ENCODE data around the gene MAP1LC3B2. TPM values are rescaled to one million over a fixed set of nuclear protein-coding genes. Genes with fewer than 3 reads are reported as not detected.

MAP1LC3B2 gene
- total RNA-seq, 2 experiments from 2014 or later: 1.2 to 1.5 TPM

DNA sequence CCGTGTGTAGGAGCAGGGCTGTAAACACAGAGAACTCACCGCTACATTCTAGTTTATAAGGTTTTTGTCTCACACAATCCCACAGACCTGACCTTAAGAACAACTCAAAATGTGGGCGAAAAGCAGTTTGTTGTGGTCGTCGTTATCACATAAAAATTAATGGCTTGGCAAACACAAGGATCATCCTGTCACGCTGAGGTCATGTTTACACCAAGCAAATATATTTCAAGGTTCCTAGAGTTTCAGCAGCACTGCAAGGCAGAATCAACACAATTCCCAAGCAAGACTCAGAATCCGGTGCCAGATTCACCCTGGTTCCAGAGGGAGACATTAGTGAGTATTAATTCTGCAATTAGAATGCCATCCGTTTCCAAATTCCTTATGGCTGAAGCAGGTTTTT is 30.1 kb upstream of the MAP1LC3B2 start:
- no peak for DNase-seq
- CTCF ChIA-PET: no interaction called here
- no peaks in the 10 kb centered on the region for H3K36me3 Mint-ChIP-seq (ENCODE audit: low read depth)
- H3K4me3 Mint-ChIP-seq: no peak overlapping the region
- no peaks in the 10 kb centered on the region for H3K27me3 Mint-ChIP-seq (ENCODE audit: low read depth)
- H3K9me3 Mint-ChIP-seq: no peaks in the 10 kb centered on the region
- peaks cover 6% of the 10 kb centered on the region for H3K4me1 Mint-ChIP-seq (ENCODE audit: low read depth)
- H3K27ac Mint-ChIP-seq: no peak overlapping the region
- intact Hi-C loops (cut with micrococcal nuclease): no loop called here

DNA sequence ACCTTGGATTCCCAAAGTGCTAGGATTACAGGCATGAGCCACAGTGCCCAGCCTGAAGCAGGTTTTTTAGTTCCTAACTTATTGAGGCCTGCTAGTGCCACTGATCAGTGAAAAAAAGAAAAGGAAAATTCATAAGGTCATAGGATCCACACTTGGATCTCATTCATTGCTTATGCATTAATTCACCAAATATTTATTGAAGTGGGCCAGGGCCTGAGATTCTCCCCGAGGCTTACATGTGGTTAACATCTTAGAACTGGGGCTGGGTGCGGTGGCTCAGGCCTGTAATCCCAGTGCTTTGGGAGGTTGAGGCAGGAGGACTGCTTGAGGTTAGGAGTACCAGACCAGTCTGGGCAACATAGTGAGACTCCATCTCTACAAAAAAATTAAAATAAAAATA is 29.5 kb upstream of the MAP1LC3B2 start:
- H3K27me3 Mint-ChIP-seq (ENCODE audit: low read depth): no peaks in the 10 kb centered on the region
- intact Hi-C loops (cut with micrococcal nuclease): no loop called here
- CTCF ChIA-PET: no interaction called here
- peaks cover 10% of the 10 kb centered on the region for H3K4me1 Mint-ChIP-seq (ENCODE audit: low read depth)
- H3K9me3 Mint-ChIP-seq: no peaks in the 10 kb centered on the region
- H3K36me3 Mint-ChIP-seq (ENCODE audit: low read depth): no peaks in the 10 kb centered on the region
- no peak for DNase-seq
- no peak overlapping the region for H3K27ac Mint-ChIP-seq
- no peak overlapping the region for H3K4me3 Mint-ChIP-seq

GRCh38 chr12:116532428-116532827 is 26.8 kb upstream of the MAP1LC3B2 start:
- H3K4me3 Mint-ChIP-seq: peak overlapping the region; percentile 80
- H3K27me3 Mint-ChIP-seq (ENCODE audit: low read depth): no peaks in the 10 kb centered on the region
- no peak for DNase-seq
- CTCF ChIA-PET: interaction anchor here (0.6 kb wide), 1 partner anchor 59 kb away, joined by 3 read pairs; no protein-coding TSS in a partner anchor
- H3K4me1 Mint-ChIP-seq (ENCODE audit: low read depth): peaks cover 16% of the 10 kb centered on the region
- H3K9me3 Mint-ChIP-seq: no peaks in the 10 kb centered on the region
- no peaks in the 10 kb centered on the region for H3K36me3 Mint-ChIP-seq (ENCODE audit: low read depth)
- no peak overlapping the region for H3K27ac Mint-ChIP-seq
- intact Hi-C loops (cut with micrococcal nuclease): loop anchor here (2.0 kb wide), 1 partner anchor 256 kb away; the partner anchor contains the start of gene MED13L

DNA sequence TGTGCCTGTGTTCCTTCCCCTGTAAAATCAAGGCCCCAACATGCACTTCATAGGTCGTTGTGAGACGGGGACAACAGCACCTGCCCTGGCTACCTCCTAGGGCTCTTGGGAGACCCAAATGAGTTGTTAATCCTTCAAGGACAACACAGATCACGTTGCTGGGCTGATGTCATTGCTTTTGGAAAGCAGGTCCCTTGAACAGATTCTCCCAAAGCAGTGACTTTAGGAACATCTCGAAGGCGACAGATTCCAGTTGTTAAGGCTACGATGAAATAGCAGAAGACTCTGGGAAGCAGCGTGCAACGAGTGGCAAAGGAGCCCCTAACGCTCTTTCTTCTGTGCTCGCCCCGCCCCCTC is 26.2 kb upstream of the MAP1LC3B2 start:
- H3K4me3 Mint-ChIP-seq: peak overlapping the region; percentile 80
- peak; percentile 11 for DNase-seq
- H3K4me1 Mint-ChIP-seq (ENCODE audit: low read depth): peaks cover 22% of the 10 kb centered on the region
- intact Hi-C loops (cut with micrococcal nuclease): loop anchor here (1.0 to 2.0 kb wide), 3 partner anchors 26 to 256 kb away; partner anchors contain the start of genes MAP1LC3B2 and MED13L
- no peaks in the 10 kb centered on the region for H3K27me3 Mint-ChIP-seq (ENCODE audit: low read depth)
- H3K27ac Mint-ChIP-seq: no peak overlapping the region
- H3K9me3 Mint-ChIP-seq: no peaks in the 10 kb centered on the region
- CTCF ChIA-PET: interaction anchor here (0.6 kb wide), 2 partner anchors 63 to 1915 kb away, joined by 3 to 5 read pairs; no protein-coding TSS in a partner anchor
- H3K36me3 Mint-ChIP-seq (ENCODE audit: low read depth): no peaks in the 10 kb centered on the region

GRCh38 chr12:116533343-116534251 is 25.6 kb upstream of the MAP1LC3B2 start:
- Mint-ChIP-seq H3K27me3 (ENCODE audit: low read depth) (no peaks in the 10 kb centered on the region), H3K4me1 (ENCODE audit: low read depth) (peaks cover 22% of the 10 kb centered on the region), H3K9me3 (no peaks in the 10 kb centered on the region), H3K4me3 (peak overlapping the region; percentile 80), H3K27ac (no peak overlapping the region), H3K36me3 (ENCODE audit: low read depth) (no peaks in the 10 kb centered on the region)
- intact Hi-C loops (cut with micrococcal nuclease): loop anchor here (1.0 to 2.0 kb wide), 3 partner anchors 26 to 257 kb away; partner anchors contain the start of genes MAP1LC3B2 and MED13L
- CTCF ChIA-PET: interaction anchor here (0.6 kb wide), 2 partner anchors 62 to 1916 kb away, joined by 3 to 5 read pairs; no protein-coding TSS in a partner anchor
- peak; percentile 82 for DNase-seq

- intact Hi-C loops (cut with micrococcal nuclease): no loop called here
- CTCF ChIA-PET: no interaction called here
- peaks cover 22% of the 10 kb centered on the region for H3K4me1 Mint-ChIP-seq (ENCODE audit: low read depth)
- no peak for DNase-seq
- H3K4me3 Mint-ChIP-seq: peak overlapping the region; percentile 80
- no peaks in the 10 kb centered on the region for H3K36me3 Mint-ChIP-seq (ENCODE audit: low read depth)
- no peaks in the 10 kb centered on the region for H3K9me3 Mint-ChIP-seq
- H3K27me3 Mint-ChIP-seq (ENCODE audit: low read depth): no peaks in the 10 kb centered on the region
- H3K27ac Mint-ChIP-seq: no peak overlapping the region
Observed at GRCh38 chr12:116534311-116535121, 24.7 kb upstream of the MAP1LC3B2 start.

GRCh38 chr12:116535241-116535640 is 23.9 kb upstream of the MAP1LC3B2 start:
- peaks cover 22% of the 10 kb centered on the region for H3K4me1 Mint-ChIP-seq (ENCODE audit: low read depth)
- H3K4me3 Mint-ChIP-seq: no peak overlapping the region
- no peak for DNase-seq
- H3K27me3 Mint-ChIP-seq (ENCODE audit: low read depth): no peaks in the 10 kb centered on the region
- CTCF ChIA-PET: interaction anchor here (0.6 kb wide), 1 partner anchor 67 kb away, joined by 3 read pairs; no protein-coding TSS in a partner anchor
- intact Hi-C loops (cut with micrococcal nuclease): no loop called here
- H3K27ac Mint-ChIP-seq: no peak overlapping the region
- no peaks in the 10 kb centered on the region for H3K36me3 Mint-ChIP-seq (ENCODE audit: low read depth)
- H3K9me3 Mint-ChIP-seq: no peaks in the 10 kb centered on the region

DNA sequence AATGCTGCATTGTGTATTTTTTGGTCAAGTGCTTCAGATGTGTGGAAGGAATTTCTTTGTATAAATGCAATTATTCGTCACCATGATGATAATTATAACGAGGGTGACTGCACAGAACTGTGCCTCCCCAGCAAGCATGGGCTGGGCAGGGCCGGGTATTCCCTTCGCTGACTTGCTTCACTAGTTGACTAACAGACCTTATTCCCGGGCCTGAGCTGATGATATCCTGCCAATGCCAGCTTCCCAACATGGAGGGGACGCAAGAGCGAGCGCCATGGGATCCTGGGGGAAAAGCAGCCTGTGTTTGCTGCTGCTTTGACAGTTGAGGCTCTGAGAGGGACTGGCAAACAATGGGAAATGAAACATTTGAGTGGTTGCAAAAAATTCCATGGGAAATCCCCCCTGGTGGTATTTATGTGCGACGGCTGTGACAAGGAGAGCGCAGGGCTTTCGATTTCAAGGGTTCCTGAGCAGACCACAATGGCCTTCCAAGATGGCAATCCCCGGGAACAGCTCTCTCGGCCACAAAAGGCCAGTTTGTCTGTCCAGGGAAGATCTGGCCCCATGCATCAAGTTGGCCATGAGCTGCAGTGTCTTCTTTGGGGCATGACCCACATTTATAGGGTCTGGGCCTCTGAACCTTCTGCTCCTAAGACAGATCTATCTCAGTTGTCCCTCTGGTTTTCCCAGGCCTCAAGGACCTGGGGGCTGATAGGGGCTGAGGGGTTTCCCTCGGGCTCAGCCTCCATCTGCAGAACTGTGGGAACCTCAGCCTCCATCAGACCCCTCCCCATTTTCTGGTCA is 21.9 kb upstream of the MAP1LC3B2 start:
- no peaks in the 10 kb centered on the region for H3K27me3 Mint-ChIP-seq (ENCODE audit: low read depth)
- H3K4me1 Mint-ChIP-seq (ENCODE audit: low read depth): peaks cover 22% of the 10 kb centered on the region
- no peak overlapping the region for H3K4me3 Mint-ChIP-seq
- H3K9me3 Mint-ChIP-seq: no peaks in the 10 kb centered on the region
- CTCF ChIA-PET: interaction anchor here (0.6 kb wide), 1 partner anchor 54 kb away, joined by 4 read pairs; no protein-coding TSS in a partner anchor
- intact Hi-C loops (cut with micrococcal nuclease): no loop called here
- no peak overlapping the region for H3K27ac Mint-ChIP-seq
- no peak for DNase-seq
- no peaks in the 10 kb centered on the region for H3K36me3 Mint-ChIP-seq (ENCODE audit: low read depth)

- Mint-ChIP-seq H3K27me3 (ENCODE audit: low read depth) (no peaks in the 10 kb centered on the region), H3K36me3 (ENCODE audit: low read depth) (no peaks in the 10 kb centered on the region), H3K4me1 (ENCODE audit: low read depth) (peaks cover 16% of the 10 kb centered on the region), H3K4me3 (no peak overlapping the region), H3K27ac (no peak overlapping the region), H3K9me3 (no peaks in the 10 kb centered on the region)
- CTCF ChIA-PET: no interaction called here
- intact Hi-C loops (cut with micrococcal nuclease): no loop called here
- DNase-seq: no peak
Observed at GRCh38 chr12:116538076-116538591, 21.0 kb upstream of the MAP1LC3B2 start.

- DNase-seq: no peak
- no peaks in the 10 kb centered on the region for H3K36me3 Mint-ChIP-seq (ENCODE audit: low read depth)
- H3K27ac Mint-ChIP-seq: no peak overlapping the region
- H3K4me3 Mint-ChIP-seq: no peak overlapping the region
- H3K27me3 Mint-ChIP-seq (ENCODE audit: low read depth): no peaks in the 10 kb centered on the region
- CTCF ChIA-PET: no interaction called here
- H3K9me3 Mint-ChIP-seq: no peaks in the 10 kb centered on the region
- intact Hi-C loops (cut with micrococcal nuclease): no loop called here
- H3K4me1 Mint-ChIP-seq (ENCODE audit: low read depth): peaks cover 16% of the 10 kb centered on the region
Observed at GRCh38 chr12:116538682-116539305, 20.4 kb upstream of the MAP1LC3B2 start.

DNA sequence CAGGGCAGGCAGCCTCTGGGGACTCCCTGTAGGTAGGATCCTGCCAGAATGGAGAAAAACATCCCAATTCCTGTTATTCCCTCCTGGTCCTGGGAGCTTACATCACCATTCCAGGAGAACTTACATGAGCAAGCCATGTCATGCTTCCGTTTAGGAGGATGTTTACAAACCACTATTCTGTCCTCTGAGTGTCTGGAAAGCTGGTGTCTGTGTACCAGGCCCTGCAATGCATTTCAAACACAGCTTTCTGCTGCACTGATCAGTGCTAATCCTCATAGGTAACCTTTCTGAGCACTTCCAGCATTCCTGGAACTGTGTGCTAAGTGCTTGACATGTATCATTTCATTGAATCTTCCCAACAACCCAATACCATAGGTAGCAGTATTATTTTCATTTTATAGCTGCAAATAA is 19.8 kb upstream of the MAP1LC3B2 start:
- no peaks in the 10 kb centered on the region for H3K36me3 Mint-ChIP-seq (ENCODE audit: low read depth)
- CTCF ChIA-PET: no interaction called here
- no peak for DNase-seq
- H3K27me3 Mint-ChIP-seq (ENCODE audit: low read depth): no peaks in the 10 kb centered on the region
- H3K9me3 Mint-ChIP-seq: no peaks in the 10 kb centered on the region
- intact Hi-C loops (cut with micrococcal nuclease): no loop called here
- no peak overlapping the region for H3K4me3 Mint-ChIP-seq
- H3K4me1 Mint-ChIP-seq (ENCODE audit: low read depth): peaks cover 15% of the 10 kb centered on the region
- H3K27ac Mint-ChIP-seq: no peak overlapping the region

Measured in activated naive CD4-positive, alpha-beta T cell treated with anti-CD3 and anti-CD28 coated beads for 36 hours (primary cell).